ENCODE data around the gene STRN3. TPM values are rescaled to one million over a fixed set of nuclear protein-coding genes. Genes with fewer than 3 reads are reported as not detected.
"Not testable (repeated sequence)": the region's sequence is repeated elsewhere in the genome, so short reads cannot be mapped to it uniquely, and the experiment has no call there.

STRN3 gene
- total and polyA plus RNA-seq, 5 donors: 16.8 to 57.9 (median 49.2) TPM

DNA sequence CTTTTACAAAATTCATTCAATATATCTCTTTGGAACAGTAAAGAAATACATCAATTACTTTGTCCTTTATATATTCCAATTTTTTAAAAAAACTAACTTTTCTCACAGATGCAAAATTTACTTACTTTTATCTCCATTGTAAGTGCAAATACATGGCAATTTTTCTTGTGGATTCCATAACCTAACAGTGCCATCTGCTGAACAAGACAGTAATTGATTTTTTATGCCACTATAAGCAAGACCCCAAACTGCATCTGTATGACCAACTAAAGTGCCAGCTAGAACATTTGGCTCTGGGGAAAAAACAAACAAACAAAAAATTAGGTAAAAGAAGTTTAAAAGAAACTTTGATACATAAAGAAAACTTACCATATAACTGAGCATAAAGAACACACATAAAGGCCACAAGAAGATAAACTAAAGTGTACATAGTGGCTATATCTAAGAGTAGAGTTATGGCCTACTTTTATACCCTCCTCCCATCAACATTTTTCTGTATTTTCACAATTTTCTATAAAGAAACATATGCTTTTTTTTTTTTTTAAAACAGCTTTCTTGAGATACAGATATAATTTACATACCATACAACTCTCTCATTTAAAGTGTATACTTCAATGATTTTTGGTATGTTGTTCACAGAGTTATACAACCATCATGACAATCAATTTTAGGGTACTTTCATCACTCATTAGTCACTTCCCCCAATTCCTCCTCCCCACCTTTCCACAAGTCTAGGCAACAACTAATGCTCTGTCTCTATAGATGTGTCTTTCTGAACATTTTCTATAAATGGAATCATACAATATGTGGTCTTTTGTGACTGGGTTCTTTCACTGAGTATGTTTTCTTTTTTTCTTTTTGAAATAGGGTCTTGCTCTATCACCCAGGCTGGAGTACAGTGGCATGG lies 119.2 kb downstream of the STRN3 start:
- DNase-seq (no peak), ATAC-seq (no peak)
- Histone ChIP-seq H3K9me3 (ENCODE audit: control insufficient read depth, low read length) (no peaks in the 10 kb centered on the region), H3K4me3 (ENCODE audit: low read length) (no peak overlapping the region), H3K4me1 (ENCODE audit: control insufficient read depth, insufficient read depth, low read length) (no peaks in the 10 kb centered on the region), H3K27me3 (ENCODE audit: control insufficient read depth, insufficient read depth) (no peaks in the 10 kb centered on the region), H3K27ac (ENCODE audit: low read length) (no peak overlapping the region)
- intact Hi-C loops (cut with DNase I): no loop called here

DNA sequence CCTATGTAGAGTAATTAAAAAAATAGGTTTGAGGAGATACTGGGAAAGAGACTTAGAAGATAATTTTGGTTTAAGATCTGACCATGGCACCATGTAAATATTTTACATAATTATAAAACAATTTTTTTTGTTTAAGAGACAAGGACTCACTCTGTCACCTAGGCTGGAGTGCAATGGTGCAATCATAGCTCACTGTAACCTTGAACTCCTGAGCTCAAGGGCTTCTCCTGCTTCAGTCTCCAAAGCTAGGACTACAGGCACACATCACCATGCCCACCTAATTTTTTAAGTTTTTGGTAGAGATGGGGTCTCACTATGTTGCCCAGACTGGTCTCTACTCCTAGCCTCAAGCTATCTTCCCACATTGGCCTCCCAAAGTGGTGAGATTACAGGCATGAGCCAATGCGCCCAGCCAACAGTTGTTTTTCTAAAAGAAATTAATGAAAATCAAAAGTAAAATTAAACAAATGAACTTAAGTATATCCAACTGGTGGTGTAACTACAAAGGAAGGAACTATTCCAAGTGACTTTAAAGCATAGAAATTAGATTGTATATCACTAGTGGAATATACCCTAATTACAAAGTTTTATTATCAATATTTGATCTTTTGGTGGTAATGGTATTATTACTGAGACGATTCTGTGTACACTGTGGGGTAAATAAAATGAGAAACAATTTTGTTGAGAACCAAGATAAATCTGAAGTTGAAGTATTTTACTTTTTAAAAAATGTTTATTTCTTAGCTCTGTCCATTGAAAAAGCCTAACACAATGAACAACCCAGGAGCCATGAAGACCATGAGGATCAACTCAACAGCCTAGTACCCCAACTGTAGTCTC lies 122.7 kb downstream of the STRN3 start:
- H3K9me3 ChIP-seq (ENCODE audit: control insufficient read depth, low read length): no peaks in the 10 kb centered on the region
- no peak for DNase-seq
- H3K27ac ChIP-seq (ENCODE audit: low read length): no peak overlapping the region
- H3K4me3 ChIP-seq (ENCODE audit: low read length): no peak overlapping the region
- no peak for ATAC-seq
- intact Hi-C loops (cut with DNase I): no loop called here
- 97% methylated on average over 2 of the region's 2 CpGs for WGBS
- H3K27me3 ChIP-seq (ENCODE audit: control insufficient read depth, insufficient read depth): no peaks in the 10 kb centered on the region
- no peaks in the 10 kb centered on the region for H3K4me1 ChIP-seq (ENCODE audit: control insufficient read depth, insufficient read depth, low read length)

DNA sequence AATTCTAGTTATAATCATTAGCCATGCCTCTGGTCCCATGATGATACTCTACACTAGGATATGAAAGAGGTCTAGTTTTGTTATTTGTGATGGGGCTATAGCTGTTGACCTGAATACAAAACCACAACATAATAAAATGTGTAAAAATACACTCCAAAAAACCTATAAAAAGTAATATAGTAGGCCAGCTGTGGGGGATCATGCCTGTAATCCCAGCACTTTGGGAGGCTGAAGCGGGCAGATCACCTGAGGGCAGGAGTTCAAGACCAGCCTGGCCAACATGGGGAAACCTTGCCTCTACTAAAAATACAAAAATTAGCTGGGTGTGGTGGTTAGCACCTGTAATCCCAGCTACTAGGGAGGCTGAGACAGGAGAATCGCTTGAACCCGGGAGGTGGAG lies 129.1 kb downstream of the STRN3 start:
- H3K9me3 ChIP-seq (ENCODE audit: control insufficient read depth, low read length); H3K27ac ChIP-seq (ENCODE audit: low read length); H3K27me3 ChIP-seq (ENCODE audit: control insufficient read depth, insufficient read depth); H3K4me1 ChIP-seq (ENCODE audit: control insufficient read depth, insufficient read depth, low read length); H3K4me3 ChIP-seq (ENCODE audit: low read length); DNase-seq; ATAC-seq; intact Hi-C loops (cut with DNase I): not testable (repeated sequence)
- 85% methylated on average over 3 of the region's 3 CpGs for WGBS

GRCh38 chr14:30896435-30896834 lies 129.7 kb downstream of the STRN3 start:
- H3K4me3 ChIP-seq (ENCODE audit: low read length): no peak overlapping the region
- no peaks in the 10 kb centered on the region for H3K4me1 ChIP-seq (ENCODE audit: control insufficient read depth, insufficient read depth, low read length)
- no peak for DNase-seq
- no peaks in the 10 kb centered on the region for H3K9me3 ChIP-seq (ENCODE audit: control insufficient read depth, low read length)
- ATAC-seq: no peak
- intact Hi-C loops (cut with DNase I): no loop called here
- no peak overlapping the region for H3K27ac ChIP-seq (ENCODE audit: low read length)
- H3K27me3 ChIP-seq (ENCODE audit: control insufficient read depth, insufficient read depth): no peaks in the 10 kb centered on the region

DNA sequence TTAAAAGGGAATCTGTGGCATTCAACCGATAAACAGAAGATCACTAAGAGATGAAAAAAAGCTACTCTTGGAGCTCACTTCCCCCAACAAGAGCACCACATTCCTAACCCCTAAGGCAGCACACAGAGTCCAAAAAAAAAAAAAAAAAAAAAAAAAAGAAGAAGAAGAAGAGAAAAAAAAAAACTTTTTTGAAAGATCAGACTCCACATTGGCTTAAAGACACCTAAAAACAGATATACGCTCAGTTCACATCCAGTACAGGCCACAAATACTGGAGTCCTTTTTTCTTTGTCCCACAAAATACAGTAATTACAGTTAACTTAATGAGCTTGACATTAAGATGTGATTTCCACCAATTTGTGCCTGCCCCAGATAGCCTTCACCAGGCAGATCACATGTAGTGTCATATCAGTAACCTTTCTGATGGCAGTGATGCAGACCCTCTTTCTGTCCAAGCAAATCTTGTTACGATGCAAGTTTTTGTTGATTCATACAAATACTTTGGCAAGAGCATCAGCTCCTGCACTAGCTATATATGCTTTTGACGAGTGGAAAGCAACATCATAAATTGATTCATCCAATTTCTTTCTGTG lies 131.2 kb downstream of the STRN3 start:
- H3K27ac ChIP-seq (ENCODE audit: low read length): no peak overlapping the region
- no peaks in the 10 kb centered on the region for H3K27me3 ChIP-seq (ENCODE audit: control insufficient read depth, insufficient read depth)
- no peak overlapping the region for H3K4me3 ChIP-seq (ENCODE audit: low read length)
- WGBS: 89% methylated on average over 4 of the region's 4 CpGs
- no peaks in the 10 kb centered on the region for H3K9me3 ChIP-seq (ENCODE audit: control insufficient read depth, low read length)
- intact Hi-C loops (cut with DNase I): no loop called here
- ATAC-seq: no peak
- no peaks in the 10 kb centered on the region for H3K4me1 ChIP-seq (ENCODE audit: control insufficient read depth, insufficient read depth, low read length)
- DNase-seq: no peak

DNA sequence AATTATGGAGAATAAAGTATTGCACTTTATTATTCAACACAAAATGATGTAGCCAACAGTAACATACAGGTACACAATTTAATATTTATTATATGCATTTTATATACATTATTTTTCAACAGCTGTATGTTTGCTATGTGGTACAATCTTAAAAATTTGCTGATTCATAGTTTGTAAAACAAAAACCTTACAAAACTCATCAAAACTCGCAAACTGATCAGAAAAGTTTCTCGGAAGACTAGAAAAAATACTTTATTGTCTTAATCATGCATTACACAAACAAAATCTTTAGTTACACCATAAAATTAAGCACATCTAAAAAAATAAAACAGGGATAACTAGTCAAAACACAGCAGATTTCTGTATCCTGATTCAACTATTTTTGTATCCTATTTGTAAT lies 132.4 kb downstream of the STRN3 start:
- no peak overlapping the region for H3K4me3 ChIP-seq (ENCODE audit: low read length)
- intact Hi-C loops (cut with DNase I): no loop called here
- no peaks in the 10 kb centered on the region for H3K9me3 ChIP-seq (ENCODE audit: control insufficient read depth, low read length)
- H3K27ac ChIP-seq (ENCODE audit: low read length): no peak overlapping the region
- H3K27me3 ChIP-seq (ENCODE audit: control insufficient read depth, insufficient read depth): no peaks in the 10 kb centered on the region
- WGBS: 97% methylated on average over 2 of the region's 2 CpGs
- no peak for DNase-seq
- ATAC-seq: no peak
- no peaks in the 10 kb centered on the region for H3K4me1 ChIP-seq (ENCODE audit: control insufficient read depth, insufficient read depth, low read length)

DNA sequence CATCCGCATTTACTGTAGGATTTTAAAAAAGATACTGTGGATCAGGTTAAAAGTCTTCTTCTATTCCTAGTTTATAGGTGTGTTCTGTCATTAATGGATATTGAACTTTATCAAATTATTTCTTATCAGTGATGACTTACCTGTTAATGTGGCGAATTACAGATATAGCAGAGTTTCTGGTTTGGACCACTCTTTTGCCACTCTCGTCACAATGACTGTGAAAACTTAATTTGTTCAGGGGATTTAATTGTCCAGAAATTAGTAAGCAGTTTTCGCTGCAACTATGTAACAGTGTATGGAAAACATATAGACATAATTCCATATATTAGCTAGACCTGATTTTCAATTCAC lies 137.0 kb downstream of the STRN3 start:
- no peaks in the 10 kb centered on the region for H3K4me1 ChIP-seq (ENCODE audit: control insufficient read depth, insufficient read depth, low read length)
- H3K27ac ChIP-seq (ENCODE audit: low read length): no peak overlapping the region
- intact Hi-C loops (cut with DNase I): no loop called here
- no peak overlapping the region for H3K4me3 ChIP-seq (ENCODE audit: low read length)
- no peaks in the 10 kb centered on the region for H3K27me3 ChIP-seq (ENCODE audit: control insufficient read depth, insufficient read depth)
- 71% methylated on average over 4 of the region's 4 CpGs for WGBS
- no peak for DNase-seq
- ATAC-seq: no peak
- H3K9me3 ChIP-seq (ENCODE audit: control insufficient read depth, low read length): no peaks in the 10 kb centered on the region

DNA sequence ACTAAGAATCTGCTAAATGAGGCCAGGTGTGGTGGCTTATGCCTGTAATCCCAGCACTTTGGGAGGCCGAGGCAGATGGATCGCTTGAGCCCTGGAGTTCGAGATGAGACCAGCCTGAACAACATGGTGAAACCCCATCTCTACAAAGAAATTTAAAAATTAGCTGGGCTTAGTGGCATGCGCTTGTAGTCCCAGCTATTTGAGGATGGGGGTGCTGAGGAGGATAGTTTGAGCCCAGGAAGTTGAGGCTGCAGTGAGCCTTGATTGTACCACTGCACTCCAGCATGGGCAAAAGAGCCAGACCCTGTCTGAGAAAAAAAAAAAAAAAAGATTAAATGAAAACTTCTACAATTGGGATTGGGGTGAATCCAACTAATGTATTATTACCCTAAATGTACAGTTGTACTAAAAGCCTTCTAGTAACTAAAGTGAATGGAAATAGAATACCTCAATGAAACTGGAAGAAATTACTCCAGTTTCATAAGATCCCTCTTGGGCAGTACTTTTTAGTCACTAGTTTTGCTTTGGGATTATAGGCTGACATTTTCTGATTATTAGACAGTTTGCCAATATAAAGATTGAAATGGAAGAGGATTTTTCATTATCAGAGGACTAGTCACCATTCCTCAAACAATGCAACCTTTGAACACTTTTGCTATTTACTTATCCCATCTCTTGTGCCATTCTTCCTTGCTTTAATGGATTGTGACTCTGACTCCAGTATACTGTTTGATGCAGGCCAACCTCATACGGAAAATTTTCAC lies 137.5 kb downstream of the STRN3 start:
- intact Hi-C loops (cut with DNase I): no loop called here
- H3K4me1 ChIP-seq (ENCODE audit: control insufficient read depth, insufficient read depth, low read length): no peaks in the 10 kb centered on the region
- DNase-seq (no peak), ATAC-seq (no peak)
- WGBS: 97% methylated on average over 5 of the region's 5 CpGs
- H3K27me3 ChIP-seq (ENCODE audit: control insufficient read depth, insufficient read depth): no peaks in the 10 kb centered on the region
- no peak overlapping the region for H3K4me3 ChIP-seq (ENCODE audit: low read length)
- no peak overlapping the region for H3K27ac ChIP-seq (ENCODE audit: low read length)
- H3K9me3 ChIP-seq (ENCODE audit: control insufficient read depth, low read length): no peaks in the 10 kb centered on the region

- DNase-seq (no peak), ATAC-seq (no peak)
- Histone ChIP-seq H3K27ac (ENCODE audit: low read length) (no peak overlapping the region), H3K4me1 (ENCODE audit: control insufficient read depth, insufficient read depth, low read length) (no peaks in the 10 kb centered on the region), H3K9me3 (ENCODE audit: control insufficient read depth, low read length) (no peaks in the 10 kb centered on the region), H3K27me3 (ENCODE audit: control insufficient read depth, insufficient read depth) (no peaks in the 10 kb centered on the region), H3K4me3 (ENCODE audit: low read length) (no peak overlapping the region)
- 76% methylated on average over 7 of the region's 7 CpGs for WGBS
- intact Hi-C loops (cut with DNase I): no loop called here
These were observed 140.1 kb downstream of the STRN3 start for GRCh38 chr14:30885840-30886740.

DNA sequence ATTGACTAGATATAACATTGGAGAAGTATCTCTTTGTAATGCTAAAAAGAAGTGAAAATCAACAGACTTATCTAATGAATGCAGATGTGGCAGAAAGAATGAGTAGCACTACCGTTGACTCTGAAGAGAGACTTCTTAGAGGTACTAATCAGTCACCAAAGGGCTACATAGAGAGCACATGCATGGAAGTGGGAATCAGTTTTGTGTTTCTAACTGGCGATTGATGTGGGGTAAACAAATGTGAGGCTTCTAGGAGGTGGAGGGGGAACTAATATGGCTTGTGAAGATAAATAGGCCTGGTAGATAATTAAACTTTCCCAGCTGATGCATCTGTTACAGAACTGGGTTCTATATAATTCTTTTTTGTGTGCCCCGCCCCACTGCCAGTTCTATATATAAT lies 141.3 kb downstream of the STRN3 start:
- no peak for DNase-seq
- Histone ChIP-seq H3K9me3 (ENCODE audit: control insufficient read depth, low read length) (no peaks in the 10 kb centered on the region), H3K4me1 (ENCODE audit: control insufficient read depth, insufficient read depth, low read length) (no peaks in the 10 kb centered on the region), H3K27ac (ENCODE audit: low read length) (no peak overlapping the region), H3K4me3 (ENCODE audit: low read length) (no peak overlapping the region), H3K27me3 (ENCODE audit: control insufficient read depth, insufficient read depth) (no peaks in the 10 kb centered on the region)
- ATAC-seq: no peak
- WGBS: 73% methylated on average over 3 of the region's 3 CpGs
- intact Hi-C loops (cut with DNase I): no loop called here

All from right cardiac atrium (tissue), 5 donors.